Liver (tissue), 9 donors: ENCODE measurements around the gene PDYN. TPM values are rescaled to one million over a fixed set of nuclear protein-coding genes. Genes with fewer than 3 reads are reported as not detected.

ENCODE experiments used
- DNase-seq: peaks from one replicate; pipeline ENCODE4 v3.0.0-alpha.2; 2017; ENCODE audit warnings: low spot score
- H3K27ac ChIP-seq, 2 donors: one replicate each; pipeline ENCODE4 v1.7.0; 2013; ENCODE audit warnings: inconsistent platforms in 2 of 2, low read length in 2 of 2, control low read depth in 1 of 2, low read depth in 1 of 2, mild to moderate bottlenecking in 1 of 2
- H3K27me3 ChIP-seq, 4 donors: one replicate each; pipeline versions ENCODE4 v1.6.1 to v1.7.0; 2013; ENCODE audit warnings: low read length in 3 of 4, inconsistent platforms in 1 of 4, mild to moderate bottlenecking in 1 of 4, moderate library complexity in 1 of 4; ENCODE audit not compliant: control insufficient read depth in 4 of 4, insufficient read depth in 4 of 4
- H3K36me3 ChIP-seq, 4 donors: one replicate each; pipeline versions ENCODE4 v1.6.1 to v1.7.0; 2013; ENCODE audit warnings: low read length in 3 of 4, mild to moderate bottlenecking in 3 of 4, low read depth in 1 of 4, moderate library complexity in 1 of 4; ENCODE audit not compliant: control insufficient read depth in 4 of 4, insufficient read depth in 3 of 4
- H3K4me1 ChIP-seq, 4 donors: one replicate each; pipeline versions ENCODE4 v1.6.1 to v1.7.0; 2013; ENCODE audit warnings: low read length in 3 of 4, mild to moderate bottlenecking in 3 of 4, moderate library complexity in 1 of 4; ENCODE audit not compliant: control insufficient read depth in 4 of 4, insufficient read depth in 4 of 4
- H3K4me3 ChIP-seq, 3 donors: one replicate each; pipeline versions ENCODE4 v1.6.1 to v1.7.0; 2013; ENCODE audit warnings: low read length in 3 of 3, control low read depth in 1 of 3, low read depth in 1 of 3, mild to moderate bottlenecking in 1 of 3
- H3K9ac ChIP-seq, 2 donors: one replicate each; pipeline ENCODE4 v1.7.0; 2013; ENCODE audit warnings: low read length in 2 of 2, mild to moderate bottlenecking in 2 of 2, moderate library complexity in 2 of 2, control low read depth in 1 of 2, low read depth in 1 of 2
- H3K9me3 ChIP-seq, 4 donors: one replicate each; pipeline versions ENCODE4 v1.6.1 to v1.7.0; 2013; ENCODE audit warnings: low read length in 3 of 4; ENCODE audit not compliant: control insufficient read depth in 4 of 4
- ATF3 ChIP-seq: IDR thresholded peaks from 2 replicates; pipeline ENCODE4 v1.6.1; 2016; ENCODE audit warnings: antibody characterized with exemption
- CTCF ChIP-seq: fragments of 150-350 bp; IDR thresholded peaks from 2 replicates; pipeline ENCODE4 v1.5.1; 2017; ENCODE audit warnings: improper control_type of control experiment, low read depth, low read length; ENCODE audit not compliant: missing input control
- EGR1 ChIP-seq, 2 donors: IDR thresholded peaks; 2 replicates each; pipeline ENCODE4 v1.6.1; 2016 to 2018; ENCODE audit warnings: antibody characterized with exemption in 2 of 2, low read depth in 2 of 2
- FOXA1 ChIP-seq: IDR thresholded peaks from 2 replicates; pipeline ENCODE4 v1.6.1; 2016; ENCODE audit warnings: antibody characterized with exemption
- FOXA2 ChIP-seq: IDR thresholded peaks from 2 replicates; pipeline ENCODE4 v1.6.1; 2016; ENCODE audit warnings: antibody characterized with exemption
- GABPA ChIP-seq, 2 donors: IDR thresholded peaks in 1 of 2; conservative IDR thresholded peaks in 1 of 2; 2 replicates each; pipeline ENCODE4 v1.6.1; 2016; ENCODE audit warnings: antibody characterized with exemption in 2 of 2, mild to moderate bottlenecking in 1 of 2, moderate library complexity in 1 of 2
- HNF4A ChIP-seq, 2 donors: conservative IDR thresholded peaks; 2 replicates each; pipeline ENCODE4 v1.6.1; 2016; ENCODE audit warnings: antibody characterized with exemption in 2 of 2, mild to moderate bottlenecking in 2 of 2
- HNF4G ChIP-seq: IDR thresholded peaks from 2 replicates; pipeline ENCODE4 v1.6.1; 2016; ENCODE audit warnings: antibody characterized with exemption
- JUND ChIP-seq, 2 donors: IDR thresholded peaks; 2 replicates each; pipeline ENCODE4 v1.6.1; 2016; ENCODE audit warnings: antibody characterized with exemption in 2 of 2
- MAX ChIP-seq: IDR thresholded peaks from 2 replicates; pipeline ENCODE4 v1.6.1; 2016; ENCODE audit warnings: antibody characterized with exemption
- NR2F2 ChIP-seq: IDR thresholded peaks from 2 replicates; pipeline ENCODE4 v1.6.1; 2016; ENCODE audit warnings: antibody characterized with exemption
- RAD21 ChIP-seq, 2 donors: IDR thresholded peaks; 2 replicates each; pipeline ENCODE4 v1.6.1; 2016; ENCODE audit warnings: antibody characterized with exemption in 2 of 2, mild to moderate bottlenecking in 2 of 2
- REST ChIP-seq: IDR thresholded peaks from 2 replicates; pipeline ENCODE4 v1.6.1; 2016; ENCODE audit warnings: antibody characterized with exemption, mild to moderate bottlenecking
- RXRA ChIP-seq, 2 donors: IDR thresholded peaks; 2 replicates each; pipeline ENCODE4 v1.6.1; 2017 to 2018; ENCODE audit warnings: antibody characterized with exemption in 2 of 2, mild to moderate bottlenecking in 1 of 2
- SP1 ChIP-seq: IDR thresholded peaks from 2 replicates; pipeline ENCODE4 v1.6.1; 2018; ENCODE audit warnings: antibody characterized with exemption, mild to moderate bottlenecking
- TAF1 ChIP-seq: conservative IDR thresholded peaks from 2 replicates; pipeline ENCODE4 v1.6.1; 2016; ENCODE audit warnings: antibody characterized with exemption, mild to moderate bottlenecking
- YY1 ChIP-seq: IDR thresholded peaks from 2 replicates; pipeline ENCODE4 v1.6.1; 2016; ENCODE audit warnings: antibody characterized with exemption, mild to moderate bottlenecking
- ZBTB33 ChIP-seq: IDR thresholded peaks from 2 replicates; pipeline ENCODE4 v1.6.1; 2016; ENCODE audit warnings: antibody characterized with exemption
- WGBS: extraction: QIAGEN DNeasy Blood & Tissue Kit; methylation state at CpG from one replicate; pipeline ENCODE4 v1.1.7; 2013; 5-methylcytosine and 5-hydroxymethylcytosine counted together
- polyA plus RNA-seq, 2 donors: library from polyadenylated mRNA; stranded (reverse) in 1 of 2; unstranded in 1 of 2; fragments of 200-250 nt in 1 of 2; fragments of >200 nt in 1 of 2; fragmentation: Nextera tagmentation in 1 of 2; extraction: Ambion mirVana in 1 of 2; gene quantifications; one replicate each; pipeline versions ENCODE4 v1.2.1 to v1.2.3, GENCODE V29; 2013 to 2015
- total RNA-seq, 2 donors: library from RNA; depleted of rRNA; stranded (reverse); fragments of >200 nt; gene quantifications; one replicate each; pipeline ENCODE4 v1.2.3, GENCODE V29; 2014
- donor health status: healthy.
- donor health status: healthy.
- donor health status: healthy.
- donor health status: healthy.
- donor health status: healthy.

PDYN gene
- total and polyA plus RNA-seq, 4 donors: not detected

- no peak for TF ChIP-seq REST
- no peak for TF ChIP-seq NR2F2
- TF ChIP-seq RAD21 (IDR thresholded peaks at IDR 0.05): no peak
- TF ChIP-seq SP1: no peak
These were observed 6.4 kb upstream of the PDYN start (continued) for GRCh38 chr20:2000285-2000684.

GRCh38 chr20:1998715-1999114 lies 4.9 kb upstream of the PDYN start:
- H3K36me3 ChIP-seq: no peaks in the 10 kb centered on the region
- no peak overlapping the region for H3K4me3 ChIP-seq
- WGBS: 43% methylated on average over 3 of the region's 3 CpGs
- H3K9ac ChIP-seq: no peak overlapping the region
- no peak overlapping the region for H3K27ac ChIP-seq
- no peak for TF ChIP-seq ZBTB33
- no peak for TF ChIP-seq NR2F2
- TF ChIP-seq REST: no peak
- TF ChIP-seq GABPA (IDR thresholded peaks at IDR 0.05 in 1 of 2, conservative IDR thresholded peaks at IDR 0.05 in 1 of 2): no peak
- TF ChIP-seq TAF1: no peak
- no peak for TF ChIP-seq FOXA1
- no peak for TF ChIP-seq HNF4G
- no peak for TF ChIP-seq YY1
- TF ChIP-seq JUND (IDR thresholded peaks at IDR 0.05): no peak
- TF ChIP-seq FOXA2: no peak
- TF ChIP-seq CTCF: no peak
- no peak for TF ChIP-seq SP1
- TF ChIP-seq RXRA (IDR thresholded peaks at IDR 0.05): no peak
- TF ChIP-seq EGR1 (IDR thresholded peaks at IDR 0.05; ENCODE audit: low read depth in 2 of 2): no peak
- TF ChIP-seq RAD21 (IDR thresholded peaks at IDR 0.05): no peak
- no peak for TF ChIP-seq HNF4A (conservative IDR thresholded peaks at IDR 0.05)
- no peak for TF ChIP-seq MAX
- TF ChIP-seq ATF3: no peak
- no peak for DNase-seq
- no peaks in the 10 kb centered on the region for H3K9me3 ChIP-seq
- H3K27me3 ChIP-seq: peaks cover 0 to 8% (median 1%) of the 10 kb centered on the region in 4 donors
- H3K4me1 ChIP-seq: no peaks in the 10 kb centered on the region
